DLD1 (cell line): ENCODE measurements around the gene CUTA.

Experiments used
- in situ Hi-C: cut with HindIII; loops from 2 replicates; pipeline ENCODE4 v1.10.0; 2017; ENCODE audit warnings: low sequenced_read_pairs

The CUTA gene, protein sequence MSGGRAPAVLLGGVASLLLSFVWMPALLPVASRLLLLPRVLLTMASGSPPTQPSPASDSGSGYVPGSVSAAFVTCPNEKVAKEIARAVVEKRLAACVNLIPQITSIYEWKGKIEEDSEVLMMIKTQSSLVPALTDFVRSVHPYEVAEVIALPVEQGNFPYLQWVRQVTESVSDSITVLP

DNA sequence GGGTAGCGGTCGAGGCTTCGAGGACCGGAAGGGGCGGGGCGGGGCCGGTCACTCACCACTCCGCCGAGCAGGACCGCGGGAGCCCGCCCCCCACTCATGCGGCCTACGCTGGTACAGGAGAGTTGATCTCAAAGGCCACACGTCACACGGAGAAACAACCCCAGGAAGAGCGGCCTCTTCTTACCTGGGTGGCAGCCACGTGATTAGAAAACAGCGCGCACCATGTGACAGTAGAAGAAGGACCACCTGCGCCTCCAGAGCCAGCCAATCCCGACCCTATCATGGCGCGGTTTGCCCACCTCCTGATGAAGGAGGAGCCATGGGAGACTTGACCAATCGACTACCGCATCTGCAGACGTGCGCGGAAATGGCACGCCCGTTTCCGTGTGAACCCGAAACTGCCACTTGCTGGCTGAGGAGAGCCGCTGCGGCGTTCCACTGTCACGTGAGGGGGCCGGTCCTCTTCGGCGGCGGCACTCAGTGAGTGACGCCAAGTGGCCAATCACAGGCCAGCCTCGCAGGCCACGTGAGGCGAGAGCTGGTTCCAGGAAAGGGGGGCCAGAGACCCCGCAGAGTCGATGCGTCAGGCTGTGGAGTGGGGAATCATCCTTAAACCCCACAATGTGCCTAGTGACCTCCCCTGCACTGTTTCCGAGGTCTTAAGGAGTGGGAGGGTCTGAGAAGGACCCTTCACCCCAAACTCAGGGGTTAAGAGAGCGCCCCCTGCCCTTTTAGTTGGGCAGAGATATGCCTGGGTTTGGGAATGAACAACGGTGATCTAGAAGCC is at the start of gene CUTA:
CUTA (minus strand) TSS at position 205 of the 787 bp plus-strand sequence; CDS start at position 98, 107 bp downstream.
- in situ Hi-C loops = no loop called here

DNA sequence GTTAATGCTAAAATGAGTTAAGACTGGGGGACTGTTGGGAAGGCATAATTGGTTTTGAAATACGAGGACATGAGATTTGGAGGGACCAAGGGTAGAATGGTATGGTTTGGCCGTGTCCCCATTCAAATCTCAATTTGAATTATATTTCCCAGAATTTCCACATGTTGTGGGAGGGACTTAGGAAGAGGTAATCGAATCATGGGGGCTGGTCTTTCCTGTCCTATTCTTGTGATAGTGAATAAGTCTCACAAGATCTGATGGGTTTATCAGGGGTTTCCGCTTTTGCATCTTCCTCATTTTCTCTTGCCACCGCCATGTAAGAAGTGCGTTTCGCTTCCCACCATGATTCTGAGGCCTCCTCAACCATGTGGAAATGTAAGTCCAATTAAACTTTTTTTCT is 49.2 kb upstream of the CUTA start:
- in situ Hi-C loops = no loop called here

DNA sequence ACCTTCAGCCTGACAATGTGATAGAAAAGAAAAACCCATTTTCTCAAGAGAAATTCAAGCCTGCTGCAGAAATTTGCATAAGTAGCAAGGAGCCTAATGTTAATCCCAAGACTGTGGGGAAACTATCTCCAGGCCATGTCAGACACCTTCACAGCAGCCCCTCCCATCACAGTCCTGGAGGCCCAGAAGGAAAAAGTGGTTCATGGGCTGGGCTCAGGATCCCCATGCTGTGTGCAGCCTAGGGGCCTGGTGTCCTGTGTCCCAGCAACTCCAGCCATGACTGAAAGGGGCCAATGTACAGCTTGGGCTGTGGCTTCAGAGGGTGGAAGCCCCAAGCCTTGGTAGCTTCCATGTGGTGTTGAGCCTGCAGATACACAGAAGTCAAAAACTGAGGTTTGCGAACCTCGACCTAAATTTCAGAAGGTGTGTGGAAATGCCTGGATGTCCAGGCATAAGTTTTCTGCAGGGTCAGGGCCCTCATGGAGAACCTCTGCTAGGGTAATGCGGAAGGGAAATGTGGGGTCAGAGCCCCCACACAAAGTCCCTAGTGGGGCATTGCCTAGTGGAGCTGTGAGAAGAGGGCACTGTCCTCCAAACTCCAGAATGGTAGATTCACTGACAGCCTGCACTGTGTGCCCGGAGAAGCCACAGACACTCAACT is 48.3 kb upstream of the CUTA start:
- in situ Hi-C loops = no loop called here

DNA sequence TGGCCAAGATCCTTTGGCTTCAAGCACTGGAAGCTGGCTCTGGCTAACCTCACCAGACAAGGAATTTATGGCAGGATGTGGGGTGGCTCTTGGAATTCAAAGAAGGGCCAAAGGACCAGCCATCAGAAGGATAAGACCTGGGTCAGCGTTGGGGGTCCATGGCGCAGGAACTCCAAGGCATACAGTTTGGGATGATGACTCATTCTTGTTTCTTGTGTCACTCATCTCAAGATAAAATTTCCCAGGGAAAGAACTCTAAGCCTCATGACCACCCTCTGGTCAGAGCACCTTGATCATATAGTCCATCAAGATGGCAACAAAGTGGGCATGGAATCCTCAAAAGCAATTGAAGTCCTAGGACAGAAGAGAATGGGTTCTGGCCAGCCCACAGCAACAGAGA is 41.3 kb upstream of the CUTA start:
- in situ Hi-C loops = no loop called here

DNA sequence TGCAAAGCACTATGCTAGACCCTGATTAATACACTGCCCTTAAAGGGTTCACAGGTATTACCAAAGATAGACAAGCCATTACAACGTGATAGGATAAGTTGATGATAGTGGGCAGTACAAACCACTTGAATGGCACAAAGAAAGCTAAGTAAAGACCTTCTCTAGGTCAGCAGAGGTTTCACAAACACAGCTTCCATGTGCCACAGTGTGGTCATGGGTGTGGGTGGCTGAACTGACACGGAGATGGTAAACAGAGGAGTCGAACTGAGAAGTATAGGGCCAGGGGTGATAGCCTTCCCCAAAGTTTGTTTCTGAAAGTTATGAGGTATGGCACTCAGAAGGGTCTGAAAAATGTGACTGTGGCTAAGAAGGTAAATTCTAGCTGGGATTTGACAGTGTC is 40.8 kb upstream of the CUTA start:
- in situ Hi-C loops = no loop called here

DNA sequence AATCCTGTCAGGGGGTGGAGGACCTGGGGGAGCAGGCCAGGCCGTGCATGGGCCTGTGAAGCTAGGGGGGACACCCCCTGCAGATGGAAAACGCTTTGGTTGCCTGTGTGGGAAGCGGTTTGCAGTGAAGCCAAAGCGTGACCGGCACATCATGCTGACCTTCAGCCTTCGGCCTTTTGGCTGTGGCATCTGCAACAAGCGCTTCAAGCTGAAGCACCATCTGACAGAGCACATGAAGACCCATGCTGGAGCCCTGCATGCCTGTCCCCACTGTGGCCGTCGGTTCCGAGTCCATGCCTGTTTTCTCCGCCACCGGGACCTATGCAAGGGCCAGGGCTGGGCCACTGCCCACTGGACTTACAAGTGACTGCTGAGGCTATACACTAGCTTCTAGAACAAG is 38.2 kb upstream of the CUTA start:
- in situ Hi-C loops = no loop called here

DNA sequence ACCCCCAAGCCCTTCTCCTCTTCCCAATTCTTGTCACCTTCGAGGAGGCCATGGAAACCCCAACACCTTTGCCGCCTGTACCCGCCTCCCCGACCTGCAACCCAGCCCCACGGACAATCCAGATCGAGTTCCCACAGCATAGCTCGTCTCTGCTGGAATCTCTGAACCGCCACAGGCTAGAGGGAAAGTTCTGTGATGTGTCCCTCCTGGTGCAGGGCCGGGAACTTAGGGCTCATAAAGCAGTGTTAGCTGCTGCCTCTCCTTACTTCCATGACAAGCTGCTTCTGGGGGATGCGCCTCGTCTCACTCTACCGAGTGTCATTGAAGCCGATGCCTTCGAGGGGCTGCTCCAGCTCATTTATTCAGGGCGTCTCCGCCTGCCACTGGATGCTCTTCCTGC is 37.1 kb upstream of the CUTA start:
- in situ Hi-C loops = no loop called here

DNA sequence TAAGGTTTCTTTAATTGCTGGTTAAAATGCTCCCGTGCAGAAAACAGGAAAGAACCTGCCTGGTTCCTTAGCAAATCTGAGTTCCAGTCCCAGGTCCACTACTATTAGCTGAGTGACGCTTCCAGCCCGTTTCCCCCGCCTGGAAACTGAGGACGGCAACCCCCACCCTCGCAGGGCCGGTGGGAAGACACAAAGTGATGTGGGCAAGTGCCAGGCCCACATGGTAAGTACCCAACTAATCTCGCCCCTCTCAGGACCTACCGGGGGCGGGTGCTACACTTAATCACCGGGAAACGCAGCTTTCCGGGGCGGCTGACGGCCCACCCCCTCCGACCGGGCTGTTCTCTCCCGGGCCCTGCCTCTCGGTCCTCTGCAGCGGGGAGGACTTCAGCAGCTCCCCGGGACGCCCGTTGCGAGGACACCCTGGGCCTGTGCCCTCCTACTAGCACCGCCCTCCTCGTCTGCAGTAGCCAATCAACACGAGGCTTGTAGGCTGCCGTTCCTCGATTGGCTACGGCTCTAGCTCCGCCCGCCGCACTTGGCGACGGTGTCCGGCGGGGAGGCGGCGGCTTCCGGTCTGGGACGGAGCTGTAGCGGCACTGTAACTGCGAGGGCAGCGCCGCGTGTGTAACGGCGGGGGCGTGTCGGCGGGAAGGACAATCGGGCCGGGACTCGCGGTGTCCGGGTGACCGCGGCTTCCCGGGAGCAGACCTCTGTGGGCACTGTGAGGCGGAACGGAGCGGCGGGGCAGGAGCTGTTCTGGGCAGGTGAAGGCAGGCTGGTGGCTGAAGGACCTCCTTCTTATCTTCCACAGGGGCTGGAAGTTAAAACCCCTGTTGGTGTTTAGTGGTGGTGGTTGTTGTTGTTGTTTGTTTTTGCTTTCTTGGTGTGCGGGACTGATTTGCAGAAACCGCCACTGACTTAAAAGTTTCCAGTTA is 36.4 kb upstream of the CUTA start, which contains the start of gene ZBTB9:
ZBTB9 (plus strand) TSS at position 568 of the 938 bp plus-strand sequence. CDS start 525 bp downstream, outside the sequence.
- in situ Hi-C loops = no loop called here

DNA sequence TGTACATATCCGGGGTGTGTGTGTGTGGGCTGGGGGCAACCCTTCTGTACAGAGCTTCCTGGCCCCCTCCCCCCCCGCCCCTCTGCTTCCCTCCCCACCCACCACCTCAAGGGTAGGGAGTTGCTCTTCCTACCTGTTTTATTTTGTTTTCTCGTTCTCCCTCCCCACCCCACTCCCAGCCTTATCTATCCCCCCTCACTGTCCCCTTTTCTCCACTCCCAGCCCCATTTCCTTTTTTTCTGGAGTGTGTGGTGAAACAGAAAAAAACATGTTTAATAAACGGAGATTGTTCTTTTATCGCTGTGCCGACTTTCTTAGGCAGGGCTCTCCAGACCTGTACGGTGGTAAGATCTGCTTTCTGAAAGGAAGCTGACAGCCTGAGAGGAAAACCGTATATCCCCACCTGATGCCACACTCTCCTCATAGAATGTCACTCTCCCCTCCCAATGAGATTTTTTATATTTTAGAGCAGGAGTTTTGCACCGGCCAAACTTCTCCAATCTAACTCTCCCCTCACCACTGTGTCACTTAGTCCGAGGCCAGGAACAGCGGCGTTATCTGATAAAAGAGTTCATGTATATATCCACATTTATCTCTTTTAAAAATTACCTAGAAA is 35.6 kb upstream of the CUTA start:
- in situ Hi-C loops = no loop called here

DNA sequence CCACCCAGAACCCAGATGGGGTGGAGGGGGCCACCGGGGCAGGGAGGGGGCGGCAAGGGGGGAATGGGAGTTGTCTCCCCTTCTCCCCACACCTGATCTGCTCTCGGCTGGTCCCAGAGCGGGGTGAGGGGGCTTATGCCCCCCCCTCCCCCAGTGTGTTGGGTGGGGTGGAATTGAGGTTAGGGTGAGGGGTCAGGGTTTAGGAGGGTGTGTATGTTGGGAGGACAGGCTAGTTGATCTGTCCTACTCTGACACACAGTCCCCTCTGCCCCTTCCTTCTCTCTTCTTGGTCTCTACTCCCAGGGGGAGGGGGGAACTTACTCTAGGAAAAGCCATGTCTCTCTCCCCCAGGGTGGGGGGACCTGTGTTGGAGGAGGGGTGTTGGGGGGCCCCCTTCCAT is 34.6 kb upstream of the CUTA start:
- in situ Hi-C loops = no loop called here

DNA sequence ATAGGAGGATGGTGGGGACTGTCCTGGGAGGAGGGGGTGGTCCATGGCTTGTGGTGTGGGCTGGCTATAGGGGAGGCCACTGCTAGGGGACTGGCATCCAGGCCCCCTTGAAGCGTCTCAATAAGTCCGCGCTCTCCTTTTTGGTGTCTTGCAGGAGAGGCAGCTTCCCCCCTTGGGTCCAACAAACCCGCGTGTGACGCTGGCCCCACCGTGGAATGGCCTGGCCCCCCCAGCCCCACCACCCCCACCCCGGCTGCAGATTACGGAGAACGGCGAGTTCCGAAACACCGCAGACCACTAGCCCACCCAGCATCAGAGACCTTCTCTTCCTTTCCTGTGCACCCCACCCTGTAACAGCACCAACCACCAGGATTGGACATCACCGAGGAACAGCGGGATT is 33.7 kb upstream of the CUTA start:
- in situ Hi-C loops = no loop called here

DNA sequence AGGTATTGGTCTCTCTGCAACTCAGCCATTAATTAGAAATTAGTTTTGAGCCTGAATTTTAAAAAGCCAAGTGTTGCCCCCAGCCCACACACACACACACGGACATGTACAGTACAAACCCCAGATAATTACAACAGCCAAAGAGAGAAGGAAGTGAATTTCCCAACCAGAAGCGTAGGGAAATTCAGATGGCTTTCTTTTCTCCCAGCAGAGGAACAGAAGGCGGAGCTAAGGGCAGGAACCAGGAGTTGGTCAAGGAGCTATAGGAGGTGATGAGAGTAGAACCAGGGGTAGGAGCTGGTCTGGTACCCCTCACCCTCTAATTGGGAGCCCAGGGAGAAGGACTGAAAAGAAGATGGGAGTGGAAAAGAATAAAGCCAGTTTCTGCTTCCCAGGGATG is 32.5 kb upstream of the CUTA start:
- in situ Hi-C loops = no loop called here

DNA sequence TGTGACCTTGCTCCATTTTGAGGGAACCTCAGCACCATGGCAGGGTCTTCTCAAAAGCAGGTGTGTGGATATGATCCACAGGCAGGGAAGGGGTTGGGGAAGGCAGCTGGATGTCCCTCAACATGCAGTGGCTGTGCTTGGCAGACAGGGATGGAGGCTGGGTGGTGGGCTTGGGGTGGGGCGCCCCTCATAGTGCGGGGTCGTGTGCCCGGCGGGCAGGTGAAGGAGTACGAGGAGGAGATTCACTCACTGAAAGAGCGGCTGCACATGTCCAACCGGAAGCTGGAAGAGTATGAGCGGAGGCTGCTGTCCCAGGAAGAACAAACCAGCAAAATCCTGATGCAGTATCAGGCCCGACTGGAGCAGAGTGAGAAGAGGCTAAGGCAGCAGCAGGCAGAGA is 28.4 kb upstream of the CUTA start:
- in situ Hi-C loops = no loop called here

DNA sequence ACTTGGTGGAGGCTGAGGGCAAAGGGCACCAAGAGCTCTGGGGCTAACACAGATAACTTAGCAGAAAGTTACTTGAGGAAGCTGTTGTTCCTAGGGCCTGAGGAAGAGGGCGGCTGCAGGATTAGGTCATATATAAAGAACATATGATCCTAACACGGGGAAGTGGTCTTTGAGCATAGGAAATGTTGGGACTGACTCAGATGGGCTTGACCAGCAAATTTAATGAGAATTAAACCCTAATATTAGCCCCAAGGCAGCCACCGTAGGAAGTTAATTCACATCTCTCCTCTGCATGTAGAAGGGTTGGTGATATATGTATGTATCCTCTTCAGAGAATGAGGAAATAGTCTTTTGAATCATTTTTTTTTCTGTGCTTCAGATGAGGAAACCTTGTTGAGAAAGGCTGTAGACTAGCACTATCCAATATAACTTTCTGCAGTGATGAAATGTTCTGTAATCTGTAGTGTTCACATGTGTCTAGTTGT is 27.3 kb upstream of the CUTA start:
- in situ Hi-C loops = no loop called here

DNA sequence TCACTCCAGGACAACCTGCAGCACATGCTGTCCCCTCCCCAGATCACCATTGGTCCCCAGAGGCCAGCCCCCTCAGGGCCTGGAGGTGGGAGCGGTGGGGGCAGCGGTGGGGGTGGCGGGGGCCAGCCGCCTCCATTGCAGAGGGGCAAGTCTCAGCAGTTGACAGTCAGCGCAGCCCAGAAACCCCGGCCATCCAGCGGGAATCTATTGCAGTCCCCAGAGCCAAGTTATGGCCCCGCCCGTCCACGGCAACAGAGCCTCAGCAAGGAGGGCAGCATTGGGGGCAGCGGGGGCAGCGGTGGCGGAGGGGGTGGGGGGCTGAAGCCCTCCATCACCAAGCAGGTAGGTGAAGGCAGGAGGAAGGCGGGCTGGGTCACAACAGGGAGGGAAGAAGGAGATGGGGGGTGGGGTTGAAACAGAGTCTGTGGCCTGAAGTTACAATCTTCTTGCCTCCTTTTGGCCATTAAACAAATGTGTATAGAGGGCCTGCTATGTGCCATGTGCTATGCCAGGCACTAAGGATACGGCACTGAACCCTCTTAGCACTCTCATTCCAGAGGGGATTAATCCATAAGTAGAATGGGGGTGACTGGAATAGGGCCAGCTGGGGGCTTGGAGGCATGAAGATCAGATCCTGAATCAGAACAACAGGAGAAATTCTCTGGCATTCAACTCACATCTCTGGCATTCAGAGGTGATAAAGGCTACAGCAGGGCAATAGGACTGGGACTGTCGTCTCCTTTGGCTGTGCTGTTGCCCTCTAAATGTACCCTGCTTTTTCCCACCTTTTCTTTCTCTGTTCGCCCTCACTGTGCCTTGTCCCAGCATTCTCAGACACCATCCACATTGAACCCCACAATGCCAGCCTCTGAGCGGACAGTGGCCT is 26.0 kb upstream of the CUTA start:
- in situ Hi-C loops = no loop called here

DNA sequence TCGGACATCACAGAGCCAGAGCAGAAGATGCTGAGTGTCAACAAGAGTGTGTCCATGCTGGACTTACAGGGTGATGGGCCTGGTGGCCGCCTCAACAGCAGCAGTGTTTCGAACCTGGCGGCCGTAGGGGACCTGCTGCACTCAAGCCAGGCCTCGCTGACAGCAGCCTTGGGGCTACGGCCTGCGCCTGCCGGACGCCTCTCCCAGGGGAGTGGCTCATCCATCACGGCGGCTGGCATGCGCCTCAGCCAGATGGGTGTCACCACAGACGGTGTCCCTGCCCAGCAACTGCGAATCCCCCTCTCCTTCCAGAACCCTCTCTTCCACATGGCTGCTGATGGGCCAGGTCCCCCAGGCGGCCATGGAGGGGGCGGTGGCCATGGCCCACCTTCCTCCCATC is 25.1 kb upstream of the CUTA start:
- in situ Hi-C loops = no loop called here

DNA sequence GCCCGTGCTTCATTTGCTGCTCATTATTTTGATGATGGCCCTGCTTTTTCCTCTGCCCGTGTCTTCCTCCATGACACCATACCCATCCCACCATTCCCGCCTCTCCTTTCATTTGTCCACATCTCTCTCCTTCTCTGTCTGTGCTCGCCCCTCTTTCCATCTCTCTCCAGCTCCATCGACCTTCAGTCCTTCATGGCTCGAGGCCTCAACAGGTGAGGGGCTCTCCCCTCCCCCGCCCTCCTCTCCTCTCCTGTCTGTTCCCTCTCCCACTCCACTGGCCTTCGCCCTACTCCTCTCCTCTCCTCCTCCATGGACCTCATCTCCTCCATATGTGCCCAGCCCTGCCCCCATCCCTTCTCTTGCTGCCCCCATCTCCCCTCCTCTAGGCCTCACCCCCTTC is 24.4 kb upstream of the CUTA start:
- in situ Hi-C loops = no loop called here

DNA sequence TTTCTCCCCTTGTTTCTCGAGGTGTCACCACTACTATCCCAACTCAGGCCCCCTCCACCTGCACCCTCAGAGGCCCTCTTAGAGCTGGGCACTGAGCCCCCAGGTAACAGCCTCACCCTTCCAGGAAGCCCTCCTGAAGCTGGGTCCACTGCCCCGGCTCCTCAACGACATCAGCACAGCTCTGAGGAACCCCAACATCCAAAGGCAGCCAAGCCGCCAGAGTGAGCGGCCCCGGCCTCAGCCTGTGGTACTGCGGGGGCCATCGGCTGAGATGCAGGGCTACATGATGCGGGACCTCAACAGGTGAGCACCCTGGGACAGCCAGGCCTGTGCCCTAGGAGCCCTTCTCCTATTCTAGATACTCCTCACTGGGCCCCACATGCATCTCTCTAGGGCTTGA is 23.6 kb upstream of the CUTA start:
- in situ Hi-C loops = no loop called here

DNA sequence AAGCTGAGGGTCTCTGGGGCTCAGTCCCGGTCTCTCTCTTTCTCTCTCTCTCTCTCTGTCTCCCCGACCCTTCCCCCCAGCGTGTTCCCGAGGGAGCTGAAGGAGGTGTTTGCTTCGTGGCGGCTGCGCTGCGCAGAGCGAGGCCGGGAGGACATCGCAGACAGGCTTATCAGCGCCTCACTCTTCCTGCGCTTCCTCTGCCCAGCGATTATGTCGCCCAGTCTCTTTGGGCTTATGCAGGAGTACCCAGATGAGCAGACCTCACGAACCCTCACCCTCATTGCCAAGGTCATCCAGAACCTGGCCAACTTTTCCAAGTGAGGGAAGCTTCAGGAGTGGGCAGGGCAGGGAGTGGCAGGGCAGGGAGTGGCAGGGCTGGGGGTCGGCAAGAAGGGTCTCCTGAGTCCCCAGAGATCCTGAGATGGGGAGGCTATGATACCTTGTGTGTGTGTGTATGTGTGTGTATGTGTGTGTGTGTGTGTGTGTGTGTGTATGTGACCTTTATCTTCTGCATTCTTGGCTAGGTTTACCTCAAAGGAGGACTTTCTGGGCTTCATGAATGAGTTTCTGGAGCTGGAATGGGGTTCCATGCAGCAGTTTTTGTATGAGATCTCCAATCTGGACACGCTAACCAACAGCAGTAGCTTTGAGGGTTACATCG is 22.9 kb upstream of the CUTA start:
- in situ Hi-C loops = no loop called here
